ENCODE data around the gene SUSD1.
"Not testable (repeated sequence)": the region's sequence is repeated elsewhere in the genome, so short reads cannot be mapped to it uniquely, and the experiment has no call there.

The SUSD1 gene

DNA sequence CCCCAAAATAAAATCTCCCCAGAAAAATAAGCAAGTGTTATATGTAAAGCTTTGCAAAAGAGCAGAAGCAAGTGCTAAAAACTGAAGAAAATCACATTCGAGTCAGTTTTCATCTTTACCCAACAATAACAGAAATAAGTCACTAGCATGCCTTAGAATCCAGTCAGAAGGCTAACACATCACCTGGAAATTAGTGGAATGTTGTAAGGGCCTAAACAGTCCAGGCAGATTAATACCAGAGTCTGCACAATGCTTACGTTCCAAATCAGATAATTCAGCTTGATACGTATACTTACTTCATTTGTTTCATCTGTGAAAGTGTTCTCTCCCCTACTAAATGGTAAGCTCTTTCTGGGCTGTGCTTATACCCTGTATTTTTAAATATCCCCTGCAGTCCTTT, 42.7 kb downstream of the SUSD1 start:
- no peak overlapping the region for H3K4me3 ChIP-seq (replicated peaks; ENCODE audit: low read depth, low read length)
- DNase-seq (ENCODE audit: low read depth), result no peak
- TF ChIP-seq, protein P1, sequence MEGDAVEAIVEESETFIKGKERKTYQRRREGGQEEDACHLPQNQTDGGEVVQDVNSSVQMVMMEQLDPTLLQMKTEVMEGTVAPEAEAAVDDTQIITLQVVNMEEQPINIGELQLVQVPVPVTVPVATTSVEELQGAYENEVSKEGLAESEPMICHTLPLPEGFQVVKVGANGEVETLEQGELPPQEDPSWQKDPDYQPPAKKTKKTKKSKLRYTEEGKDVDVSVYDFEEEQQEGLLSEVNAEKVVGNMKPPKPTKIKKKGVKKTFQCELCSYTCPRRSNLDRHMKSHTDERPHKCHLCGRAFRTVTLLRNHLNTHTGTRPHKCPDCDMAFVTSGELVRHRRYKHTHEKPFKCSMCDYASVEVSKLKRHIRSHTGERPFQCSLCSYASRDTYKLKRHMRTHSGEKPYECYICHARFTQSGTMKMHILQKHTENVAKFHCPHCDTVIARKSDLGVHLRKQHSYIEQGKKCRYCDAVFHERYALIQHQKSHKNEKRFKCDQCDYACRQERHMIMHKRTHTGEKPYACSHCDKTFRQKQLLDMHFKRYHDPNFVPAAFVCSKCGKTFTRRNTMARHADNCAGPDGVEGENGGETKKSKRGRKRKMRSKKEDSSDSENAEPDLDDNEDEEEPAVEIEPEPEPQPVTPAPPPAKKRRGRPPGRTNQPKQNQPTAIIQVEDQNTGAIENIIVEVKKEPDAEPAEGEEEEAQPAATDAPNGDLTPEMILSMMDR (IDR thresholded peaks at IDR 0.05; ENCODE audit: low read length, missing control alignments), result no peak

DNA sequence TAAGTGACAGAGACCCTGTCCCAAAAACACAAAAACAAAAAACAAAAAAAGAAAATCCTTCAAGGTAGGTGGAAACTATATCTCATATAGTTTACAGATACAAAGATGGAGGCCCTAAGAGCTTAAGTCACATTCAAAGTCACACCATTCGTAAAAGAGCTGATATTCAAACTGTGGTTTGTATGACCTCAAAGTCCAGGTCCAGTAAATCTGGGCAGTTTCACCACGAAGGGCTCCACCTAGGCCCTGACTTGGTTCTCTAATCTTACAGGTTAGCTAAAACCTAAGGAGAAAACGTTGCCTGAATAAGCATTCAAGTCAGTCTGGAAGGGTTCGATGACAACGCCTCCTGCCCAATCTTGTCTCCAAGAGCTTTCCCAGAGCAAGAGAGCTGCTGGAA, 44.1 kb downstream of the SUSD1 start:
- no peak overlapping the region for H3K4me3 ChIP-seq (replicated peaks; ENCODE audit: low read depth, low read length)
- DNase-seq (ENCODE audit: low read depth), result no peak
- TF ChIP-seq, protein P1 (IDR thresholded peaks at IDR 0.05; ENCODE audit: low read length, missing control alignments), result no peak

DNA sequence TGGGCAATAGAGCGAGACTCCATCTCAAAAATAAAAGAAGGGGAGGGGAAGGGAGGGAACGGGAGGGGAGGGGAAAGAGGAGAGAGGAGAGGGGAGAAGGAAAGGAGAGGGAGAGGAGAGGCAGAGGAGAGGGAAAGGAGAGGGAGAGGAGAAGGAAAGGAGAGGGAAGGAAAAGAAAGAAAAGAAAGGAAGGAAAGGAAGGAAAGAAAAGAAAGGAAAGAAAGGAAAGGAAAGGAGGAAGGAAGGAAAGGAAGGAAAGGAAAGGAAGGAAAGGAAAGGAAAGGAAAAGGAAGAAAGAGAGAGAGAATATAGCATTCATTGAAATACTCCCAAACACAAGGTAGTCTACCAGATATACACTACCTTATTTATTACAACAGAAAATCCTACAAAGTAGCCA, 44.8 kb downstream of the SUSD1 start:
- TF ChIP-seq, protein P1 (IDR thresholded peaks at IDR 0.05; ENCODE audit: low read length, missing control alignments), result no peak
- no peak for DNase-seq (ENCODE audit: low read depth)
- no peak overlapping the region for H3K4me3 ChIP-seq (replicated peaks; ENCODE audit: low read depth, low read length)

DNA sequence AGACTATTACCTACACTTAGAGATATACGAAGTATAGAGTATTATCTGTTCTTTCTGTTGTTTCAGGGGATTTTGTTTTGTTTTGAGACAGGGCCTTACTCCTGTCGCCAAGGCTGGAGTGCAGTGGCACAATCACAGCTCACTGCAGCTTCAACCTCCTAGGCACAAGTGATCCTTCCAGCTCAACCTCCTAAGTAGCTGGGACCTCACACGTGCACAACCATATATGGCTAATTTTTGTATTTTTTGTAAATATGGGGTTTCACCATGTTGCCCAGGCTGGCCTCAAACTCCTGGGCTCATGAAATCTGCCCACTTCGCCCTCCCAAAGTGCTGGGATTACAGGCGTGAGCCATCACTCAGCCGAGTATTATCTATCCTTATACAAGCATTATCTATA, 45.9 kb downstream of the SUSD1 start:
- TF ChIP-seq, protein P1 (IDR thresholded peaks at IDR 0.05; ENCODE audit: low read length, missing control alignments), result no peak
- H3K4me3 ChIP-seq (replicated peaks; ENCODE audit: low read depth, low read length), result no peak overlapping the region
- DNase-seq (ENCODE audit: low read depth), result no peak

DNA sequence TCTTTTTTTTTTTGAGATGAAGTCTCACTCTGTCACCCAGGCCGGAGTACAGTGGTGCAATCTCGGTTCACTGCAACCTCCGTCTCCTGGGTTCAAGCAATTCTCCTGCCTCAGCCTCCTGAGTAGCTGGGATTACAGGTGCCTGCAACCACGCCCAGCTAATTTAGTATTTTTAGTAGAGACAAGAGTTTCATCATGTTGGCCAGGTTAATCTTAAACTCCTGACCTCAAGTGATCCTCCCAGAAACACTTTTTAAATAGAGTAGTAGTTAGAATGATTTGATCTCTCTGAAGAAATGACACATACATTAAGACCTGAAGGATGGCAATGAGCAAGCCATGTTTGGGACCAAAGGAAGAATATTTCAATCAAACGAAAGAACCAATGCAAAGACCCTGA, 46.7 kb downstream of the SUSD1 start:
- H3K4me3 ChIP-seq (replicated peaks; ENCODE audit: low read depth, low read length); DNase-seq (ENCODE audit: low read depth): not testable (repeated sequence)

DNA sequence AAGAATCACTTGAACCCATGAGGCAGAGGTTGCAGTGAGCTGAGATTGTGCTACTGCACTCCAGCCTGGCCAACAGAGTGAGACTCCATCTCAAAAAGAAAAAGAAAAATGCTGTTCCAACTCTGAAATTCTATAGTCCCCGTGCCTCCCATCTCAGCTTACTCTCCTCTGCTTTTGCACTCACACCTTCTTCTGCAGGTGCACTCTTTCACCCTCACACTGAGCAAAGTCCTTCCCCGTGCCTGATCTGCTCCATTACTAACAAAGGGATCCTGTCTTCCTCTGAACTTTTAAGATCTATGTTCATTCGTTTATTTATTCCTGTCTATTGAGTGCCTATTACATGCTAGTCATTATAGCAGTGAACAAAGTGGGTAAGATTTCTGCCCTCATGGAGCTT, 47.8 kb downstream of the SUSD1 start:
- TF ChIP-seq, protein P1 (IDR thresholded peaks at IDR 0.05; ENCODE audit: low read length, missing control alignments), result no peak
- no peak overlapping the region for H3K4me3 ChIP-seq (replicated peaks; ENCODE audit: low read depth, low read length)
- DNase-seq (ENCODE audit: low read depth), result no peak

- no peak overlapping the region for H3K4me3 ChIP-seq (replicated peaks; ENCODE audit: low read depth, low read length)
- no peak for DNase-seq (ENCODE audit: low read depth)
- TF ChIP-seq, protein P1 (IDR thresholded peaks at IDR 0.05; ENCODE audit: low read length, missing control alignments), result no peak
Measured at GRCh38 chr9:112125951-112126388, 49.1 kb downstream of the SUSD1 start.

- no peak overlapping the region for H3K4me3 ChIP-seq (replicated peaks; ENCODE audit: low read depth, low read length)
- DNase-seq (ENCODE audit: low read depth), result no peak
- TF ChIP-seq, protein P1 (IDR thresholded peaks at IDR 0.05; ENCODE audit: low read length, missing control alignments), result no peak
Measured at GRCh38 chr9:112124156-112124555, 50.9 kb downstream of the SUSD1 start.
